SJSA1 (cell line): ENCODE data around the gene SPOCK1. TPM values are rescaled to one million over a fixed set of nuclear protein-coding genes. Genes with fewer than 3 reads are reported as not detected.
"Not testable (repeated sequence)": the region's sequence is repeated elsewhere in the genome, so short reads cannot be mapped to it uniquely, and the experiment has no call there.

Experiments used
- DNase-seq, 2 experiments: peaks; one replicate each; pipeline ENCODE4 v3.0.0-alpha.2; 2015 to 2020; ENCODE audit warnings: low spot score in 2 of 2, low read depth in 1 of 2
- H3K27ac ChIP-seq: fragments of 250-450 bp; sonication (Bioruptor Pico); 2 replicates; pipeline ENCODE4 v1.5.1; 2020; ENCODE audit warnings: mild to moderate bottlenecking, moderate library complexity
- H3K27me3 ChIP-seq: fragments of 250-450 bp; sonication (Bioruptor Pico); replicated peaks from 2 replicates; pipeline ENCODE4 v1.5.1; 2020; ENCODE audit warnings: mild to moderate bottlenecking, moderate library complexity
- H3K36me3 ChIP-seq: fragments of 250-450 bp; sonication (Bioruptor Pico); 2 replicates; pipeline ENCODE4 v1.5.1; 2020; ENCODE audit warnings: mild to moderate bottlenecking
- H3K4me1 ChIP-seq: fragments of 250-450 bp; sonication (Bioruptor Pico); replicated peaks from 2 replicates; pipeline ENCODE4 v1.6.1; 2021; ENCODE audit warnings: mild to moderate bottlenecking
- H3K4me3 ChIP-seq: fragments of 250-450 bp; sonication (Bioruptor Pico); 2 replicates; pipeline ENCODE4 v1.5.1; 2020; ENCODE audit warnings: mild to moderate bottlenecking
- H3K9me3 ChIP-seq: fragments of 250-450 bp; sonication (Bioruptor Pico); replicated peaks from 2 replicates; pipeline ENCODE4 v1.5.1; 2020; ENCODE audit warnings: mild to moderate bottlenecking
- total RNA-seq: library from RNA; depleted of rRNA; stranded (reverse); fragments of >200 nt; shearing (Covaris generic); gene quantifications from 2 replicates; pipeline ENCODE4 v1.2.3, GENCODE V29; 2014

The SPOCK1 gene
- total RNA-seq, 1 experiment from 2014 or later = 0.95 TPM

- Histone ChIP-seq H3K27ac (no peak overlapping the region), H3K9me3 (no peaks in the 10 kb centered on the region), H3K27me3 (no peaks in the 10 kb centered on the region; the same call in 1 of the 2 replicates), H3K4me1 (no peaks in the 10 kb centered on the region), H3K4me3 (no peak overlapping the region), H3K36me3 (no peaks in the 10 kb centered on the region)
- DNase-seq = no peak
Measured at GRCh38 chr5:137393196-137393993, 105.7 kb downstream of the SPOCK1 start.

- Histone ChIP-seq H3K4me1 (no peaks in the 10 kb centered on the region), H3K4me3 (no peak overlapping the region), H3K27me3 (no peaks in the 10 kb centered on the region; the same call in 1 of the 2 replicates), H3K9me3 (no peaks in the 10 kb centered on the region), H3K27ac (no peak overlapping the region), H3K36me3 (no peaks in the 10 kb centered on the region)
- DNase-seq = no peak
Measured at GRCh38 chr5:137392261-137392660, 106.9 kb downstream of the SPOCK1 start.

GRCh38 chr5:137391044-137391443 lies 108.1 kb downstream of the SPOCK1 start:
- DNase-seq, H3K36me3 ChIP-seq, H3K27ac ChIP-seq, H3K27me3 ChIP-seq, H3K4me3 ChIP-seq, H3K9me3 ChIP-seq, H3K4me1 ChIP-seq: not testable (repeated sequence)

GRCh38 chr5:137389042-137389441 lies 110.1 kb downstream of the SPOCK1 start:
- Histone ChIP-seq H3K9me3 (no peaks in the 10 kb centered on the region), H3K4me3 (no peak overlapping the region), H3K27ac (no peak overlapping the region), H3K36me3 (no peaks in the 10 kb centered on the region), H3K27me3 (no peaks in the 10 kb centered on the region), H3K4me1 (no peaks in the 10 kb centered on the region)
- DNase-seq = no peak

GRCh38 chr5:137385064-137385463 lies 114.1 kb downstream of the SPOCK1 start:
- no peak overlapping the region for H3K4me3 ChIP-seq
- no peak for DNase-seq
- no peaks in the 10 kb centered on the region for H3K27me3 ChIP-seq
- no peaks in the 10 kb centered on the region for H3K36me3 ChIP-seq
- H3K27ac ChIP-seq = no peak overlapping the region
- peaks cover 4% of the 10 kb centered on the region; the same call in 1 of the 2 replicates for H3K9me3 ChIP-seq
- H3K4me1 ChIP-seq = no peaks in the 10 kb centered on the region

- Histone ChIP-seq H3K4me3 (no peak overlapping the region), H3K36me3 (no peaks in the 10 kb centered on the region), H3K27ac (no peak overlapping the region), H3K4me1 (no peaks in the 10 kb centered on the region), H3K9me3 (peaks cover 4% of the 10 kb centered on the region; the same call in 1 of the 2 replicates), H3K27me3 (no peaks in the 10 kb centered on the region)
- no peak for DNase-seq
Measured at GRCh38 chr5:137383909-137384308, 115.2 kb downstream of the SPOCK1 start.

- H3K4me1 ChIP-seq = no peaks in the 10 kb centered on the region
- no peak overlapping the region for H3K4me3 ChIP-seq
- no peak overlapping the region for H3K27ac ChIP-seq
- H3K36me3 ChIP-seq = no peaks in the 10 kb centered on the region
- peaks cover 4% of the 10 kb centered on the region; the same call in 1 of the 2 replicates for H3K9me3 ChIP-seq
- no peak for DNase-seq
- no peaks in the 10 kb centered on the region for H3K27me3 ChIP-seq
Measured at GRCh38 chr5:137381555-137381954, 117.6 kb downstream of the SPOCK1 start.

GRCh38 chr5:137379555-137380286 lies 119.4 kb downstream of the SPOCK1 start:
- Histone ChIP-seq H3K27me3 (no peaks in the 10 kb centered on the region), H3K36me3 (no peaks in the 10 kb centered on the region), H3K4me1 (no peaks in the 10 kb centered on the region), H3K9me3 (peaks cover 4% of the 10 kb centered on the region; the same call in 1 of the 2 replicates), H3K4me3 (no peak overlapping the region), H3K27ac (no peak overlapping the region)
- no peak for DNase-seq

- H3K4me1 ChIP-seq = no peaks in the 10 kb centered on the region
- H3K27ac ChIP-seq = no peak overlapping the region
- H3K4me3 ChIP-seq = no peak overlapping the region
Measured at GRCh38 chr5:137375741-137376526, 123.2 kb downstream of the SPOCK1 start.

GRCh38 chr5:137374110-137374714 lies 124.9 kb downstream of the SPOCK1 start:
- H3K27ac ChIP-seq = no peak overlapping the region
- no peaks in the 10 kb centered on the region for H3K27me3 ChIP-seq
- no peaks in the 10 kb centered on the region for H3K9me3 ChIP-seq
- no peaks in the 10 kb centered on the region for H3K4me1 ChIP-seq
- H3K4me3 ChIP-seq = no peak overlapping the region
- no peaks in the 10 kb centered on the region for H3K36me3 ChIP-seq
- DNase-seq = no peak

More at GRCh38 chr5:137375741-137376526, 123.2 kb downstream of the SPOCK1 start:
- Histone ChIP-seq H3K27me3 (no peaks in the 10 kb centered on the region), H3K9me3 (no peaks in the 10 kb centered on the region), H3K36me3 (no peaks in the 10 kb centered on the region)
- no peak for DNase-seq

GRCh38 chr5:137372773-137373160 lies 126.4 kb downstream of the SPOCK1 start:
- no peak for DNase-seq
- no peaks in the 10 kb centered on the region for H3K9me3 ChIP-seq
- no peak overlapping the region for H3K4me3 ChIP-seq
- no peaks in the 10 kb centered on the region for H3K36me3 ChIP-seq
- no peaks in the 10 kb centered on the region for H3K27me3 ChIP-seq
- H3K4me1 ChIP-seq = no peaks in the 10 kb centered on the region
- no peak overlapping the region for H3K27ac ChIP-seq

GRCh38 chr5:137372016-137372772 lies 126.9 kb downstream of the SPOCK1 start:
- Histone ChIP-seq H3K36me3 (no peaks in the 10 kb centered on the region), H3K27ac (no peak overlapping the region), H3K4me3 (no peak overlapping the region), H3K4me1 (no peaks in the 10 kb centered on the region), H3K9me3 (no peaks in the 10 kb centered on the region), H3K27me3 (no peaks in the 10 kb centered on the region)
- no peak for DNase-seq
